SU-DHL-6 (cell line): ENCODE results near the gene SEPTIN10.

ENCODE experiments used
- CTCF ChIP-seq: fragments of 200-600 bp; sonication (generic); IDR thresholded peaks from one replicate; pipeline ENCODE4 v1.5.1; 2017; ENCODE audit warnings: antibody characterized with exemption, mild to moderate bottlenecking, low read length, moderate library complexity; ENCODE audit not compliant: insufficient read depth, poor library complexity, severe bottlenecking
- EZH2phosphoT487 ChIP-seq: fragments of 200-600 bp; sonication (generic), shearing (Covaris generic); conservative IDR thresholded peaks from 2 replicates; pipeline ENCODE4 v1.6.1; 2018; ENCODE audit warnings: mild to moderate bottlenecking, antibody characterized with exemption, low read length, moderate library complexity, mixed read lengths

DNA sequence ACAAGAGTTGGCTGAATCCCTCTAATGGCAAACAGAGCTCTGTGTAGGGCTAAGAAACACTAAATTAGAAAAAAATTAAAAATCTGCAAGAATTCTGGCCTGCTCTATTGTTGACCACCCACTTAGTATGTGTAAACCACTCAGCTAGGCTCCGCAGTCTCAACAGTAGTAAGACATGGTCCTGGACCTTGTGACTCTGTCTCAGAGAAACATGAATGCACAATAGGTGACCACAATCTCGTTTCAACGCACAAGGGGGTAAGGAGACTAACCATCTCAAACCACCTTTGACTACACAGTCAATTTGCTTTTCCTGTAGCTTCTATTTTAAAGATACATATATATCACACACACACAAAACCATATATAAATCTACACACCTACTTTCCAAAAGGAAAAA, 16.5 kb downstream of the SEPTIN10 start:
- no peak for TF ChIP-seq CTCF
- TF ChIP-seq EZH2phosphoT487 = no peak
